H1 (cell line): ENCODE results near the gene MED12L. TPM values are rescaled to one million over a fixed set of nuclear protein-coding genes. Genes with fewer than 3 reads are reported as not detected.

ENCODE experiments used
- CTCF ChIA-PET: fragments of 300-600 bp; sonication (Branson Sonifier 250); formaldehyde crosslinking; loops from one replicate; lab custom pipeline; 2021; ENCODE audit not compliant: partially characterized antibody; lab: Charles Lee
- POLR2A ChIA-PET: fragments of 300-600 bp; sonication (Branson Sonifier 250); formaldehyde crosslinking; loops from one replicate; lab custom pipeline; 2021; ENCODE audit warnings: inconsistent platforms; ENCODE audit not compliant: partially characterized antibody; lab: Charles Lee
- DNase-seq, 2 experiments: peaks; one replicate each; pipeline versions ENCODE4 v3.0.0 to v3.0.0-alpha.2; 2010 to 2022; ENCODE audit warnings: low spot score in 2 of 2, low read depth in 1 of 2, mixed read lengths in 1 of 2
- FAIRE-seq: peaks from 2 replicates; lab custom pipeline; 2011; peaks lifted over from hg19 to GRCh38; lab: Jason Lieb, UNC
- H2AFZ ChIP-seq: 2 replicates; pipeline ENCODE4 v1.8.1; 2012; ENCODE audit warnings: low read length, inconsistent platforms
- H2AK5ac ChIP-seq: 2 replicates; pipeline ENCODE4 v1.6.1; 2013; ENCODE audit warnings: low read depth, low read length
- H2BK120ac ChIP-seq: replicated peaks from 2 replicates; pipeline ENCODE3; 2013; ENCODE audit warnings: low read depth, low read length, inconsistent platforms
- H2BK12ac ChIP-seq: 2 replicates; pipeline ENCODE4 v1.6.1; 2013; ENCODE audit warnings: low read depth, low read length
- H2BK15ac ChIP-seq: 2 replicates; pipeline ENCODE4 v1.6.1; 2013; ENCODE audit warnings: low read length
- H2BK20ac ChIP-seq: 2 replicates; pipeline ENCODE4 v1.6.1; 2013; ENCODE audit warnings: low read length
- H2BK5ac ChIP-seq: 2 replicates; pipeline ENCODE4 v1.6.1; 2013; ENCODE audit warnings: low read depth, low read length
- H3K14ac ChIP-seq: 2 replicates; pipeline ENCODE4 v1.6.1; 2013; ENCODE audit warnings: inconsistent platforms; ENCODE audit not compliant: insufficient read length
- H3K18ac ChIP-seq: 2 replicates; pipeline ENCODE4 v1.6.1; 2013; ENCODE audit warnings: low read length; ENCODE audit errors: extremely low read depth
- H3K23ac ChIP-seq: 2 replicates; pipeline ENCODE4 v1.6.1; 2013; ENCODE audit warnings: inconsistent platforms; ENCODE audit not compliant: insufficient read length
- H3K23me2 ChIP-seq: 2 replicates; pipeline ENCODE4 v1.6.1; 2013; ENCODE audit warnings: low read depth, low read length
- H3K27ac ChIP-seq: 2 replicates; pipeline ENCODE4 v1.6.1; 2011; ENCODE audit warnings: low read depth, low read length, inconsistent platforms
- H3K27me3 ChIP-seq, 4 experiments: replicated peaks in 1 of 4; 1 replicate in 1 of 4; 2 replicates in 3 of 4; pipeline versions ENCODE4 v1.6.1 to v1.8.1; 2011 to 2013; ENCODE audit warnings: low read length in 3 of 4, mild to moderate bottlenecking in 3 of 4, inconsistent platforms in 2 of 4, mixed read lengths in 2 of 4, moderate library complexity in 1 of 4; ENCODE audit not compliant: control insufficient read depth in 3 of 4, insufficient read depth in 3 of 4; ENCODE audit errors: extremely low read depth in 1 of 4
- H3K36me3 ChIP-seq, 4 experiments: 2 replicates each; pipeline versions ENCODE4 v1.6.1 to v1.8.1; 2011 to 2013; ENCODE audit warnings: mild to moderate bottlenecking in 4 of 4, low read length in 3 of 4, moderate library complexity in 2 of 4, control low read depth in 1 of 4, inconsistent platforms in 1 of 4; ENCODE audit not compliant: insufficient read depth in 4 of 4, control insufficient read depth in 2 of 4
- H3K4ac ChIP-seq: replicated peaks from 2 replicates; pipeline ENCODE3; 2013; ENCODE audit warnings: low read length, low read depth, mixed read lengths, inconsistent platforms; ENCODE audit not compliant: insufficient read length
- H3K4me1 ChIP-seq, 4 experiments: replicated peaks in 1 of 4; 1 replicate in 1 of 4; 2 replicates in 3 of 4; pipeline versions ENCODE4 v1.6.1 to v1.8.1; 2011 to 2013; ENCODE audit warnings: low read length in 3 of 4, inconsistent platforms in 2 of 4, mixed read lengths in 1 of 4; ENCODE audit not compliant: insufficient read depth in 4 of 4, control insufficient read depth in 3 of 4
- H3K4me2 ChIP-seq, 2 experiments: 2 replicates each; pipeline versions ENCODE4 v1.6.1 to v1.8.1; 2011 to 2013; ENCODE audit warnings: low read depth in 2 of 2, low read length in 2 of 2, control low read depth in 1 of 2, inconsistent platforms in 1 of 2, mild to moderate bottlenecking in 1 of 2; ENCODE audit not compliant: insufficient read depth in 1 of 2
- H3K4me3 ChIP-seq, 4 experiments: fragments of 200-600, 300-600 bp in 1 of 4; sonication (generic), shearing (Covaris generic), sonication (Bioruptor Twin) in 1 of 4; 2 replicates each; pipeline versions ENCODE4 v1.5.1 to v1.8.1; 2011 to 2016; ENCODE audit warnings: low read length in 4 of 4, low read depth in 3 of 4, control low read depth in 2 of 4, inconsistent platforms in 2 of 4, mild to moderate bottlenecking in 2 of 4, mixed read lengths in 1 of 4, moderate library complexity in 1 of 4; ENCODE audit not compliant: insufficient read depth in 2 of 4; ENCODE audit errors: extremely low read depth in 1 of 4
- H3K56ac ChIP-seq: replicated peaks from 2 replicates; pipeline ENCODE3; 2013; ENCODE audit warnings: low read depth, mild to moderate bottlenecking, mixed read lengths, low read length, inconsistent platforms; ENCODE audit not compliant: insufficient read length
- H3K79me1 ChIP-seq: 2 replicates; pipeline ENCODE4 v1.6.1; 2013; ENCODE audit warnings: low read depth, low read length, control low read depth
- H3K79me2 ChIP-seq, 2 experiments: 2 replicates each; pipeline versions ENCODE4 v1.6.1 to v1.8.1; 2012 to 2013; ENCODE audit warnings: low read length in 2 of 2, mild to moderate bottlenecking in 2 of 2, inconsistent platforms in 1 of 2; ENCODE audit not compliant: insufficient read depth in 2 of 2, control insufficient read depth in 1 of 2
- H3K9ac ChIP-seq, 4 experiments: replicated peaks in 1 of 4; 1 replicate in 1 of 4; 2 replicates in 3 of 4; pipeline versions ENCODE4 v1.6.1 to v1.8.1; 2011 to 2013; ENCODE audit warnings: low read depth in 3 of 4, low read length in 3 of 4, control low read depth in 2 of 4, mild to moderate bottlenecking in 2 of 4, moderate library complexity in 2 of 4, inconsistent platforms in 1 of 4; ENCODE audit errors: extremely low read depth in 1 of 4
- H3K9me3 ChIP-seq, 2 experiments: 2 replicates each; pipeline versions ENCODE4 v1.6.1 to v1.8.1; 2012 to 2013; ENCODE audit warnings: mild to moderate bottlenecking in 2 of 2, moderate library complexity in 2 of 2, control low read depth in 1 of 2, inconsistent platforms in 1 of 2, low read depth in 1 of 2, low read length in 1 of 2, mixed read lengths in 1 of 2; ENCODE audit not compliant: insufficient read depth in 2 of 2
- H4K20me1 ChIP-seq, 2 experiments: replicated peaks in 1 of 2; 2 replicates each; pipeline versions ENCODE3 to v1.8.1; 2011 to 2013; ENCODE audit warnings: inconsistent platforms in 2 of 2, low read length in 2 of 2, mild to moderate bottlenecking in 1 of 2; ENCODE audit not compliant: insufficient read depth in 2 of 2, control insufficient read depth in 1 of 2
- H4K5ac ChIP-seq: 2 replicates; pipeline ENCODE4 v1.6.1; 2013; ENCODE audit warnings: low read length, low read depth, mixed read lengths, inconsistent platforms; ENCODE audit not compliant: insufficient read length
- H4K8ac ChIP-seq: 2 replicates; pipeline ENCODE4 v1.8.0; 2013; ENCODE audit warnings: mild to moderate bottlenecking, moderate library complexity, low read length, inconsistent platforms; ENCODE audit not compliant: insufficient read depth; ENCODE audit errors: extremely low read depth
- H4K91ac ChIP-seq: replicated peaks from 2 replicates; pipeline ENCODE3; 2013; ENCODE audit warnings: low read length, mixed read lengths, inconsistent platforms; ENCODE audit not compliant: insufficient read length
- CTCF ChIP-seq, 3 experiments: IDR thresholded peaks; 1 replicate in 2 of 3; 2 replicates in 1 of 3; pipeline versions ENCODE4 v1.5.1 to v1.6.1; 2011; ENCODE audit warnings: low read length in 3 of 3, mild to moderate bottlenecking in 3 of 3, inconsistent platforms in 2 of 3, low read depth in 1 of 3, moderate library complexity in 1 of 3; ENCODE audit not compliant: insufficient read depth in 1 of 3; ENCODE audit errors: control extremely low read depth in 1 of 3
- FOSL1 ChIP-seq: IDR thresholded peaks from 2 replicates; pipeline ENCODE4 v1.6.1; 2011; ENCODE audit warnings: mild to moderate bottlenecking, low read depth, low read length, moderate library complexity; ENCODE audit not compliant: insufficient read depth
- MAFK ChIP-seq: IDR thresholded peaks from 2 replicates; pipeline ENCODE4 v1.6.1; 2012; ENCODE audit warnings: low read depth, mild to moderate bottlenecking, improper control_type of control experiment, low read length
- SAP30 ChIP-seq: fragments of 300-600 bp; sonication (generic); IDR thresholded peaks from 2 replicates; pipeline ENCODE4 v1.7.1; 2012; ENCODE audit warnings: low read length, moderate library complexity, mild to moderate bottlenecking, inconsistent platforms; ENCODE audit not compliant: insufficient read depth, insufficient replicate concordance
- SP4 ChIP-seq: IDR thresholded peaks from 2 replicates; pipeline ENCODE4 v1.6.1; 2012; ENCODE audit warnings: low read length, inconsistent platforms
- USF2 ChIP-seq: IDR thresholded peaks from 2 replicates; pipeline ENCODE4 v1.6.1; 2011; ENCODE audit warnings: low read length, improper control_type of control experiment
- WGBS, 2 experiments: shearing (Covaris generic) in 1 of 2; methylation state at CpG; one replicate each; pipeline versions ENCODE4 v1.1.6 to v1.1.7; 2013 to 2015; ENCODE audit warnings: low lambda C conversion rate in 2 of 2, mixed read lengths in 2 of 2, inconsistent platforms in 1 of 2, low coverage in 1 of 2, missing lambda C conversion rate in 1 of 2; ENCODE audit not compliant: insufficient replicate concordance in 2 of 2, insufficient coverage in 1 of 2, insufficient read length in 1 of 2; ENCODE audit errors: extremely low coverage in 1 of 2, missing lambda C conversion rate in 1 of 2; 5-methylcytosine and 5-hydroxymethylcytosine counted together
- polyA plus RNA-seq, 7 experiments: library from polyadenylated mRNA; depleted of rRNA in 3 of 7; stranded (reverse) in 5 of 7; unstranded in 2 of 7; fragments of >200 nt in 5 of 7; fragments of 200-250 nt in 2 of 7; gene quantifications; 1 replicate in 5 of 7; 2 replicates in 1 of 7; 4 replicates in 1 of 7; pipeline versions ENCODE4 v1.2.1 to v1.2.3, GENCODE V29; 2011 to 2013; ENCODE audit warnings: missing spikeins in 2 of 7, mixed read lengths in 2 of 7
- total RNA-seq: library from RNA; stranded (reverse); fragmentation: NEBNext Ultra II Directional; extraction: Animal tissue kit (Norgen Biotek cat#: 25700); gene quantifications from 2 replicates; pipeline ENCODE4 v1.2.1, GENCODE V29; 2021
- TF ChIP-seq, protein P1 (sequence below): IDR thresholded peaks from 2 replicates; pipeline ENCODE4 v1.6.1; 2012; ENCODE audit warnings: low read length, inconsistent platforms

The MED12L gene
- total and polyA plus RNA-seq, 2 of the 8 experiments (the other 6 are each of a cell fraction or from before 2014, with no cell fraction given): 3.6 to 26.2 TPM

DNA sequence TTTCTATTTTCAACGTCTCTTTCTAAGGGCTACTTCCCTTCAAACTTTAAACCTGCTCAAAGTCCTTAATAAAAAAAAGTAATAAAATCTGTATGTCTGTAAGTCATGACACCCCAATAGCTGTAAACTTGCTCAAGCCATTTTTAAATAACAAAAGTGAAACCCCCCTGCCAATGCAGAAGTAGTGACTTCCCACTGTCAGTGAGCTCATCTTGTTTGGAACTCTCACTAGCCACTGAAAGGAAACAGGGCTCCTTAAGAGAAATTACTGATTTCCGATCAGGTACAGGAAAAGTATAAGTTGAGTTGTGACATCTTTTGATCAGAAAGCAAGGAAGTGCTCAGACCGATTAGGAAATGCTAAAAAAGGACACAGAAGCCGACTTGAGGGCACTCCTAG, 145.2 kb downstream of the MED12L start:
- no peak overlapping the region for H2BK15ac ChIP-seq
- H3K23ac ChIP-seq: no peak overlapping the region
- no peak overlapping the region for H2BK5ac ChIP-seq
- no peak overlapping the region for H4K8ac ChIP-seq
- POLR2A ChIA-PET: interaction anchor here (0.7 kb wide), 1 partner anchor 452 kb away, joined by 4 read pairs; no protein-coding TSS in a partner anchor
- H2AFZ ChIP-seq: no peak overlapping the region
- no peak overlapping the region for H3K4ac ChIP-seq
- DNase-seq: no peak
- no peaks in the 10 kb centered on the region for H3K23me2 ChIP-seq
- H4K5ac ChIP-seq: no peak overlapping the region
- H3K9me3 ChIP-seq: no peaks in the 10 kb centered on the region
- H3K4me2 ChIP-seq: no peak overlapping the region
- WGBS, 2 experiments: 52% methylated on average over 4 of the region's 4 CpGs; no CpG with 5 or more reads in 1 of the 2 experiments
- no peaks in the 10 kb centered on the region for H4K20me1 ChIP-seq
- H2BK12ac ChIP-seq: no peak overlapping the region
- no peak overlapping the region for H3K4me3 ChIP-seq
- H3K9ac ChIP-seq: no peak overlapping the region
- H3K4me1 ChIP-seq: peaks cover 0 to 23% (median 11%) of the 10 kb centered on the region in 4 experiments; a peak in 4 of 7 replicates
- no peaks in the 10 kb centered on the region for H3K36me3 ChIP-seq
- CTCF ChIA-PET: interaction anchor here (0.7 to 8.6 kb wide), 6 partner anchors 37 to 438 kb away, joined by 3 to 155 read pairs (median 4); partner anchors contain the start of gene P2RY14
- no peak overlapping the region for H3K18ac ChIP-seq
- FAIRE-seq: no peak
- H3K79me2 ChIP-seq: no peaks in the 10 kb centered on the region
- no peak overlapping the region for H2AK5ac ChIP-seq
- TF ChIP-seq, protein P1, sequence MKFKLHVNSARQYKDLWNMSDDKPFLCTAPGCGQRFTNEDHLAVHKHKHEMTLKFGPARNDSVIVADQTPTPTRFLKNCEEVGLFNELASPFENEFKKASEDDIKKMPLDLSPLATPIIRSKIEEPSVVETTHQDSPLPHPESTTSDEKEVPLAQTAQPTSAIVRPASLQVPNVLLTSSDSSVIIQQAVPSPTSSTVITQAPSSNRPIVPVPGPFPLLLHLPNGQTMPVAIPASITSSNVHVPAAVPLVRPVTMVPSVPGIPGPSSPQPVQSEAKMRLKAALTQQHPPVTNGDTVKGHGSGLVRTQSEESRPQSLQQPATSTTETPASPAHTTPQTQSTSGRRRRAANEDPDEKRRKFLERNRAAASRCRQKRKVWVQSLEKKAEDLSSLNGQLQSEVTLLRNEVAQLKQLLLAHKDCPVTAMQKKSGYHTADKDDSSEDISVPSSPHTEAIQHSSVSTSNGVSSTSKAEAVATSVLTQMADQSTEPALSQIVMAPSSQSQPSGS: no peak
- TF ChIP-seq FOSL1 (no peak), SP4 (no peak), USF2 (no peak), MAFK (no peak), SAP30 (no peak), CTCF (IDR thresholded peaks at IDR 0.05; ENCODE audit: control extremely low read depth in 1 of 3, insufficient read depth in 1 of 3, low read depth in 1 of 3, low read length in 3 of 3) (no peak)
- no peak overlapping the region for H3K27ac ChIP-seq
- H2BK120ac ChIP-seq: no peak overlapping the region
- H4K91ac ChIP-seq: no peak overlapping the region
- no peak overlapping the region for H3K56ac ChIP-seq
- H3K79me1 ChIP-seq: no peaks in the 10 kb centered on the region
- no peak overlapping the region for H3K14ac ChIP-seq
- no peaks in the 10 kb centered on the region for H3K27me3 ChIP-seq
- no peak overlapping the region for H2BK20ac ChIP-seq
